OCI-LY7 (cell line): ENCODE measurements around the gene TFRC. TPM values are rescaled to one million over a fixed set of nuclear protein-coding genes. Genes with fewer than 3 reads are reported as not detected.
"Not testable (repeated sequence)": the region's sequence is repeated elsewhere in the genome, so short reads cannot be mapped to it uniquely, and the experiment has no call there.

Source experiments
- BruUV-seq: library from RNA; stranded (reverse); fragments of 400-500 nt; replicated peaks from 2 replicates; lab custom pipeline; 2021; lab: Mats Ljungman, UMichigan
- CTCF ChIA-PET: fragments of 300-600 bp; sonication (Branson Sonifier 250); formaldehyde crosslinking; loops from one replicate; lab custom pipeline; 2022; ENCODE audit warnings: antibody characterized with exemption; ENCODE audit not compliant: unreplicated experiment; lab: Charles Lee
- POLR2A ChIA-PET: fragments of 300-600 bp; sonication (Branson Sonifier 250); formaldehyde crosslinking; loops from one replicate; lab custom pipeline; 2022; ENCODE audit warnings: antibody characterized with exemption; lab: Charles Lee
- DNase-seq: peaks from one replicate; pipeline ENCODE4 v3.0.0-alpha.2; 2015; ENCODE audit warnings: low spot score
- H2AFZ ChIP-seq: fragments of 200-600 bp; sonication (generic), shearing (Covaris generic); 2 replicates; pipeline ENCODE4 v1.6.1; 2014; ENCODE audit warnings: mild to moderate bottlenecking, antibody characterized with exemption, low read length, moderate library complexity
- H3K27ac ChIP-seq: fragments of 200-600 bp; sonication (generic); 2 replicates; pipeline ENCODE4 v1.5.1; 2014; ENCODE audit warnings: mixed run types, low read depth, mild to moderate bottlenecking, moderate library complexity, low read length, inconsistent platforms; ENCODE audit not compliant: poor library complexity, severe bottlenecking
- H3K36me3 ChIP-seq: fragments of 200-600 bp; sonication (generic); 2 replicates; pipeline ENCODE4 v1.6.1; 2014; ENCODE audit warnings: mild to moderate bottlenecking, antibody characterized with exemption, low read length, moderate library complexity, mixed read lengths; ENCODE audit not compliant: insufficient read depth
- H3K4me1 ChIP-seq: fragments of 200-600 bp; sonication (generic); 2 replicates; pipeline ENCODE4 v1.5.1; 2014; ENCODE audit warnings: mild to moderate bottlenecking, low read length; ENCODE audit not compliant: insufficient read depth, poor library complexity, severe bottlenecking
- H3K4me2 ChIP-seq: fragments of 200-600 bp; sonication (generic); 2 replicates; pipeline ENCODE4 v1.6.1; 2014; ENCODE audit warnings: mild to moderate bottlenecking, low read length
- H3K4me3 ChIP-seq: fragments of 200-600 bp; sonication (generic); 2 replicates; pipeline ENCODE4 v1.5.1; 2014; ENCODE audit warnings: mild to moderate bottlenecking, low read depth, low read length; ENCODE audit not compliant: poor library complexity, severe bottlenecking
- H3K79me2 ChIP-seq: fragments of 200-600 bp; sonication (generic); 2 replicates; pipeline ENCODE4 v1.6.1; 2016; ENCODE audit warnings: low read depth, mild to moderate bottlenecking, low read length, moderate library complexity, mixed read lengths; ENCODE audit not compliant: insufficient read depth
- H3K9me2 ChIP-seq: fragments of 200-600 bp; sonication (generic); 2 replicates; pipeline ENCODE4 v1.6.1; 2016; ENCODE audit warnings: mild to moderate bottlenecking, low read length, mixed read lengths; ENCODE audit not compliant: insufficient read depth
- H3K9me3 ChIP-seq: fragments of 200-600 bp; sonication (generic); 2 replicates; pipeline ENCODE4 v1.6.1; 2014; ENCODE audit warnings: mild to moderate bottlenecking, mixed run types, low read length, mixed read lengths
- H4K20me1 ChIP-seq: fragments of 200-600 bp; sonication (generic); 2 replicates; pipeline ENCODE4 v1.6.1; 2014; ENCODE audit warnings: mild to moderate bottlenecking, antibody characterized with exemption, low read length, moderate library complexity, mixed read lengths; ENCODE audit not compliant: insufficient read depth
- EZH2phosphoT487 ChIP-seq: fragments of 200-600 bp; sonication (generic); IDR thresholded peaks from 2 replicates; pipeline ENCODE4 v1.6.1; 2018; ENCODE audit warnings: low read depth, borderline replicate concordance, mild to moderate bottlenecking, mixed run types, antibody characterized with exemption, low read length, moderate library complexity, mixed read lengths
- intact Hi-C: fragments of 100-400 bp; cut with micrococcal nuclease; formaldehyde crosslinking; loops from one replicate; pipeline ENCODE4 v1.10.0; 2022; ENCODE audit not compliant: unreplicated experiment
- total RNA-seq, 2 experiments: library from RNA; depleted of rRNA in 1 of 2; stranded (reverse); fragments of >200 nt in 1 of 2; shearing (Covaris generic) in 1 of 2; gene quantifications; 2 replicates each; pipeline ENCODE4 v1.2.3, GENCODE V29; 2014 to 2022
- TF ChIP-seq, protein P1 (sequence below): fragments of 200-600 bp; sonication (generic); conservative IDR thresholded peaks from 2 replicates; pipeline ENCODE4 v1.5.1; 2014; ENCODE audit warnings: mild to moderate bottlenecking, antibody characterized with exemption, low read length, moderate library complexity, mixed read lengths

The TFRC gene
- total RNA-seq, 2 experiments from 2014 or later: 127 to 236 TPM

DNA sequence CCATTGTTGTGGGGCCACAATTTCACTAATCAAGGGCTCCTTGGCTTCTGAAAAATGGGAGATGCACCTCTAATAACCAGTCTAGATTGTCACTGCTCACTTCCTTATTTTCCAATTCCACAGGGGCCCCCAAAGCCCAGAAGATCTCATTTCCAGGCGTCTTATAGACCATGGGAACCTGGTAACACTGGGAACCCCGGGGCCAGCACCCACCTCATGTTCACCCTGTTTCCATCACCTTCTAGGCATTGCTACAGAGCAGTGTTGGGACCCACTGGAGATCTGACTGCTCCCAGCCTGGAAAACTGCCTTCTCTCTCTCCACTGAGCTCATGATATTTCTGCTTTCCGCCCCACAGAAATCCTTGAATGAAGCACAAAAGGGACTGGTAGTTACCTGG, 61.5 kb downstream of the TFRC start:
- Histone ChIP-seq H3K27ac (no peak overlapping the region), H4K20me1 (no peaks in the 10 kb centered on the region), H3K4me2 (no peak overlapping the region), H3K36me3 (no peaks in the 10 kb centered on the region), H2AFZ (no peak overlapping the region), H3K4me1 (no peaks in the 10 kb centered on the region), H3K9me2 (no peaks in the 10 kb centered on the region), H3K79me2 (no peaks in the 10 kb centered on the region), H3K4me3 (no peak overlapping the region), H3K9me3 (no peaks in the 10 kb centered on the region)
- no TSS peak for BruUV-seq
- DNase-seq: no peak
- intact Hi-C loops: no loop called here
- TF ChIP-seq, protein P1, sequence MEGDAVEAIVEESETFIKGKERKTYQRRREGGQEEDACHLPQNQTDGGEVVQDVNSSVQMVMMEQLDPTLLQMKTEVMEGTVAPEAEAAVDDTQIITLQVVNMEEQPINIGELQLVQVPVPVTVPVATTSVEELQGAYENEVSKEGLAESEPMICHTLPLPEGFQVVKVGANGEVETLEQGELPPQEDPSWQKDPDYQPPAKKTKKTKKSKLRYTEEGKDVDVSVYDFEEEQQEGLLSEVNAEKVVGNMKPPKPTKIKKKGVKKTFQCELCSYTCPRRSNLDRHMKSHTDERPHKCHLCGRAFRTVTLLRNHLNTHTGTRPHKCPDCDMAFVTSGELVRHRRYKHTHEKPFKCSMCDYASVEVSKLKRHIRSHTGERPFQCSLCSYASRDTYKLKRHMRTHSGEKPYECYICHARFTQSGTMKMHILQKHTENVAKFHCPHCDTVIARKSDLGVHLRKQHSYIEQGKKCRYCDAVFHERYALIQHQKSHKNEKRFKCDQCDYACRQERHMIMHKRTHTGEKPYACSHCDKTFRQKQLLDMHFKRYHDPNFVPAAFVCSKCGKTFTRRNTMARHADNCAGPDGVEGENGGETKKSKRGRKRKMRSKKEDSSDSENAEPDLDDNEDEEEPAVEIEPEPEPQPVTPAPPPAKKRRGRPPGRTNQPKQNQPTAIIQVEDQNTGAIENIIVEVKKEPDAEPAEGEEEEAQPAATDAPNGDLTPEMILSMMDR: no peak
- TF ChIP-seq EZH2phosphoT487: no peak
- ChIA-PET CTCF (no interaction called here), POLR2A (no interaction called here)

DNA sequence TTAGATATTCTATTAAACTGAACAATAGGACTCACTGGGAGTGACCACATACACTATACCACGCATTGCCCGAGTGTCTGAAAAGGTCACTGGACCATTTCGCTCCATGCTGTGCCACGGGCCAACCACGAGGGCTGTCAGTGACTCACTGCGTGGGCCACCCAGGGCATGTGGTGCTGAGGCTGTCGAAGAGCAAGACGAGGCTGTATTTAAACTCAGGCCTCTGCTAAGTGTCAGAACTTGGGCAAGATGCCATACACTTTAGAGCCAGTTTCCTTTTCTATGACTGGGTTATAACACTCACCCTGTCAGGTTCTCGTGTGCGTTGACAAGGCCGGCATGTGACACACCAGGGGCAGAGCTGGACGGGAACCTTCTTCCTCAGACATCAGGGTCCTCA, 62.3 kb downstream of the TFRC start:
- H2AFZ ChIP-seq, intact Hi-C loops, H3K79me2 ChIP-seq, DNase-seq, H3K4me2 ChIP-seq, H3K4me1 ChIP-seq, BruUV-seq, H4K20me1 ChIP-seq, H3K9me2 ChIP-seq, H3K9me3 ChIP-seq, H3K4me3 ChIP-seq, H3K27ac ChIP-seq, CTCF ChIA-PET, POLR2A ChIA-PET, H3K36me3 ChIP-seq: not testable (repeated sequence)

DNA sequence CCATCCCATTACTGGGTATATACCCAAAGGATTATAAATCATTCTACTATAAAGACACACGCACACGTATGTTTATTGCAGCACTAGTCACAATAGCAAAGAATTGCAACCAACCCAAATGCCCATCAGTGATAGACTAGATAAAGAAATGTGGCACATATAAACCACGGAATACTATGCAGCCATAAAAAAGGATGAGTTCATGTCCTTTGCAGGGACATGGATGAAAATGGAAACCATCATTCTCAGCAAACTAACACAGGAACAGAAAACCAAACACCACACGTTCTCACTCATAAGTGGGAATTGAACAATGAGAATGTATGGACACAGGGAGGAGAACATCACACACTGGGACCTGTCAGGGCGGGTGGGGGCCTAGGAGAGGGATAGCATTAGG, 63.7 kb downstream of the TFRC start:
- H3K4me3 ChIP-seq, BruUV-seq, H3K9me2 ChIP-seq, H3K4me1 ChIP-seq, intact Hi-C loops, DNase-seq, H3K79me2 ChIP-seq, H3K9me3 ChIP-seq, CTCF ChIA-PET, H2AFZ ChIP-seq, POLR2A ChIA-PET, H3K36me3 ChIP-seq, H4K20me1 ChIP-seq, H3K27ac ChIP-seq, H3K4me2 ChIP-seq: not testable (repeated sequence)

DNA sequence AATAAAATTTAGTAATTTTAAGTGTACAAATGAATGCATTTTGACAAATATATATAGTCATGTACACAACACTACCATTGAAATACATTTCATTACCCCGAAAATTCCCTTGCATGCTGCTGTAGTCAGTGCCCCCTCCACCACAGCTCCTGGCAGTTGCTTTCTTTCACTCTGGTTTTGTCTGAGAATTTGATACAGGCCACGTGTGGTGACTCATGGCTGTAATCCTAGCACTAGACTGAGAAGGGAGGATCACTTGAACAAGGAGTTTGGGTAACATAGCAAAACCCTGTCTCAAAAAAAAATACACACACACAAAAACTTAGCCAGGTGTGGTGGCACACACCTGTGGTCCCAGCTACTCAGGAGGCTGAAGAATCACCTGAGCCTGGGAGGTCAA, 65.4 kb downstream of the TFRC start:
- H2AFZ ChIP-seq: no peak overlapping the region
- intact Hi-C loops: no loop called here
- no peak for DNase-seq

More for the DNA sequence above, 65.4 kb downstream of the TFRC start:
- TF ChIP-seq EZH2phosphoT487: no peak
- TF ChIP-seq, protein P1: no peak
- Histone ChIP-seq H3K9me3 (no peaks in the 10 kb centered on the region), H3K79me2 (no peaks in the 10 kb centered on the region), H3K36me3 (no peaks in the 10 kb centered on the region), H3K4me3 (no peak overlapping the region), H3K4me1 (no peaks in the 10 kb centered on the region), H3K27ac (no peak overlapping the region), H3K9me2 (no peaks in the 10 kb centered on the region), H4K20me1 (no peaks in the 10 kb centered on the region), H3K4me2 (no peak overlapping the region)
- POLR2A ChIA-PET: interaction anchor here (0.9 to 1.1 kb wide), 2 partner anchors 395 to 502 kb away, joined by 3 read pairs; no protein-coding TSS in a partner anchor
- no TSS peak for BruUV-seq
- CTCF ChIA-PET: no interaction called here
